Skeletal muscle satellite cell (primary cell): ENCODE data around the gene COL19A1.
"Not testable (repeated sequence)": the region's sequence is repeated elsewhere in the genome, so short reads cannot be mapped to it uniquely, and the experiment has no call there.

Source experiments
- H3K27me3 ChIP-seq: 2 replicates; pipeline ENCODE4 v1.7.0; 2013; ENCODE audit warnings: low read length; ENCODE audit not compliant: control insufficient read depth, insufficient read depth
- H3K36me3 ChIP-seq: 2 replicates; pipeline ENCODE4 v1.7.0; 2013; ENCODE audit warnings: mild to moderate bottlenecking, control low read depth, low read length; ENCODE audit not compliant: insufficient read depth
- H3K4me1 ChIP-seq: 2 replicates; pipeline ENCODE4 v1.7.0; 2013; ENCODE audit warnings: low read length; ENCODE audit not compliant: control insufficient read depth, insufficient read depth
- H3K4me2 ChIP-seq: 2 replicates; pipeline ENCODE4 v1.7.0; 2013; ENCODE audit warnings: mild to moderate bottlenecking, low read length
- H3K4me3 ChIP-seq: 2 replicates; pipeline ENCODE4 v1.7.0; 2013; ENCODE audit warnings: low read length
- H3K9ac ChIP-seq: 2 replicates; pipeline ENCODE4 v1.7.0; 2013; ENCODE audit warnings: mild to moderate bottlenecking, low read depth, low read length, moderate library complexity
- H3K9me3 ChIP-seq: replicated peaks from 2 replicates; pipeline ENCODE4 v1.7.0; 2013; ENCODE audit warnings: mild to moderate bottlenecking, control low read depth, low read length

Gene COL19A1

DNA sequence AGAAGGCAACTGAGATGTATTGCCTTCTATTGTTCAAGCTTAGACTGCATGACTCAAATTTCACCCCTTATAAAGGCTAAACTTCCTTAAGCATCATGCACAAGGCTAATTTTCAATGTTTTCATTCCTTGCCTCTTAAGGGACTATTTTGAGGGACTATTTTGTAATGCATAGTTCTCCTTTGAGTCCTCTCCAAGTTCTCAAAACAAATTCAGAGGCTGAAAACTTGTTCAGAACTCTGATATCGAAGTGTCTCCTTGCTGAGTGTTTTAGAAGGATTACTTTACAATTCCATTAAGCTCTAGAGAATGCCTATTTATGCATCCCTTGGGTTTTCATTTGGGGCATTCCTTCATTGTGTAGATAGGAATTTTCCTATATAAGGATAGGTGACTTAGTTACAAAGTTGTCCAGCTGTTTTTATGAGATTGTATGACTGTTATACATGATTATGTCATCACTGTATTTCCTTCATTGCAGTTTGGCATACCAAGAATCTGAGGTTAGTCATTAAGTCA lies 41.7 kb downstream of the COL19A1 start:
- Histone ChIP-seq H3K9me3 (no peaks in the 10 kb centered on the region), H3K27me3 (no peaks in the 10 kb centered on the region), H3K9ac (no peak overlapping the region), H3K4me1 (peaks cover 8% of the 10 kb centered on the region), H3K4me2 (peak overlapping the region; percentile 12), H3K4me3 (no peak overlapping the region), H3K36me3 (no peaks in the 10 kb centered on the region)

DNA sequence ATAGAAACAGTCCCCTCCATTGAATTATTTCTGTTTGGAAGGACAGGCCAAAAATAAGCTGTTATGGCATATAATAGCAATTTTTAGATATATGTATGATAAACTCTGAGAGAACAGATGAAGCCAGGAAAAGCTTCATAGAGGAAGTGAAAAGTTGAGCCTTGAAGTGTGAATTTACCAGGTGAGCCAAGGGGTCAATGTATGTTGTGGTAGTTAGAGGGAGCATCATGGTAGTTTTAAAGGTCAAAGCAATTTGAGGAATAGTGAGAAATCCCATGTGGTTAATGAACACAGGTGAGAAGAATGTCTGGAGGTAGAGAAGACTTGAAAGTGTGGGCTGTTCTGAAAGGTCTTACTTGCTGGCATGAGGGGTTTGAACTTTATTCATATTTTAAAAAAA lies 47.0 kb downstream of the COL19A1 start:
- no peaks in the 10 kb centered on the region for H3K9me3 ChIP-seq
- no peak overlapping the region for H3K4me2 ChIP-seq
- H3K27me3 ChIP-seq: no peaks in the 10 kb centered on the region
- no peaks in the 10 kb centered on the region for H3K36me3 ChIP-seq
- H3K4me3 ChIP-seq: no peak overlapping the region
- peaks cover 24% of the 10 kb centered on the region for H3K4me1 ChIP-seq
- H3K9ac ChIP-seq: no peak overlapping the region

DNA sequence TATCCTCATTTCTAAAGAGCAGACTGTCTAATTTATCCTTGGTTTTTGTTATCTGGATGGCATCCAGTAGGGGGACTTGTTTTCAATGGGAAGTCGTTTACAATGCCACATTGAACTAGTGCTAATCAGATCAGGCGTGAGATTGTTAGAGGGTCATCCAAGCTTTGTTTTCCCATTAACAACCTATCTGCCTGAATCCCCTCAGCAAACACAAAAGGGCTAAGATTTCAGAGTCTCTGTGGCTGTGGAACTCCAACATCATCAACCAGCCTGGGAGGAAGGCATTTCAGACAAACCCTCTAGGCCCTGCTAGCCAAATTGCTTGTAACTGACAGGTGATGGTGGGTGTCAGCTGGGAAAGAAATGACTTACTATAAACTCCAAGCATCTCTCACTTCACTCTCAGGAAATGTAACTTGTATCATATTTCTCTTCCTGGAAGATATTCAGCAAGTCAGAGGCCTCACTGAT lies 47.7 kb downstream of the COL19A1 start:
- peaks cover 29% of the 10 kb centered on the region for H3K4me1 ChIP-seq
- H3K9ac ChIP-seq: no peak overlapping the region
- H3K36me3 ChIP-seq: no peaks in the 10 kb centered on the region
- no peak overlapping the region for H3K4me2 ChIP-seq
- H3K4me3 ChIP-seq: no peak overlapping the region
- H3K27me3 ChIP-seq: no peaks in the 10 kb centered on the region
- no peaks in the 10 kb centered on the region for H3K9me3 ChIP-seq

DNA sequence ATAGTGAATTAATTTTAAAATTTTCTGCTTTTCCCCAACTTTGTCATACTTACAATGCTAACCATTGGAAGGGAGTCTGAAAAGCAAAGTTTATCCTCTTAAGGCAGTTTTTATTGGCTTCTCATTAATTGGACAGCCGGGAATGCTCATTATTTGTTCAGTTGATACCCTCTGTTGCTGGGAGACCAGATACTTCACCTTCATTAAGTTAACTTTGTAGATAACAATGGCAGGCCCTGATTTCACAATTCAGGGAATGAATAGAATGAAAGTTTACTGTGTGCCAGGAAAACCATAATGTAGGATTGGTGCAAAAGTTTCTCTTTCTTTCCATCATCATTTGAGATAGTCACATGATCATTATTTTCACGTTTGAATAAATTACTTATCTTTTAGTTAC lies 49.0 kb downstream of the COL19A1 start:
- no peak overlapping the region for H3K4me3 ChIP-seq

DNA sequence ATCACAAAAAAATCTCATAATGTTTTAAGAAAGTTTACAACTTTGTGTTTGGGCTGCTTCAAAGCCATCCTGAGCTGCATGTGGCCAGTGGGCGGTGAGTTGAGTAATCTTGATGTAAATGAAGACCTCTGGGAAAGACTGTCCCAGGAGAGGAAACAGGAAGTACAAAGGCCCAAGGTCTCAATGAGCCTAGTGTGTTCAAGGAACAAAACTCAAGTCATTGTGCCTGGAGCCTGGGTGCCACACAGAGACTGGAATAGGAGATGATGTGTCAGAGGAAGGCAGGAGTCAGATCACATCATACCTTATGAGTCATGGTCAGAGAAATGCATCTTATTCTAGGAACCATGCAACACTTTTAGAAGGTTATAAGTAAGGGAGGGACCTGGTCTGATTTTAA lies 51.5 kb downstream of the COL19A1 start:
- H3K36me3 ChIP-seq: no peaks in the 10 kb centered on the region
- no peak overlapping the region for H3K9ac ChIP-seq
- peaks cover 29% of the 10 kb centered on the region for H3K4me1 ChIP-seq
- peak overlapping the region; percentile 6 for H3K4me2 ChIP-seq
- no peaks in the 10 kb centered on the region for H3K27me3 ChIP-seq
- H3K9me3 ChIP-seq: no peaks in the 10 kb centered on the region
- H3K4me3 ChIP-seq: no peak overlapping the region

More for the DNA sequence above, 49.0 kb downstream of the COL19A1 start:
- H3K36me3 ChIP-seq: no peaks in the 10 kb centered on the region
- H3K9me3 ChIP-seq: no peaks in the 10 kb centered on the region
- H3K4me2 ChIP-seq: no peak overlapping the region
- peaks cover 29% of the 10 kb centered on the region for H3K4me1 ChIP-seq
- H3K27me3 ChIP-seq: no peaks in the 10 kb centered on the region
- H3K9ac ChIP-seq: no peak overlapping the region

DNA sequence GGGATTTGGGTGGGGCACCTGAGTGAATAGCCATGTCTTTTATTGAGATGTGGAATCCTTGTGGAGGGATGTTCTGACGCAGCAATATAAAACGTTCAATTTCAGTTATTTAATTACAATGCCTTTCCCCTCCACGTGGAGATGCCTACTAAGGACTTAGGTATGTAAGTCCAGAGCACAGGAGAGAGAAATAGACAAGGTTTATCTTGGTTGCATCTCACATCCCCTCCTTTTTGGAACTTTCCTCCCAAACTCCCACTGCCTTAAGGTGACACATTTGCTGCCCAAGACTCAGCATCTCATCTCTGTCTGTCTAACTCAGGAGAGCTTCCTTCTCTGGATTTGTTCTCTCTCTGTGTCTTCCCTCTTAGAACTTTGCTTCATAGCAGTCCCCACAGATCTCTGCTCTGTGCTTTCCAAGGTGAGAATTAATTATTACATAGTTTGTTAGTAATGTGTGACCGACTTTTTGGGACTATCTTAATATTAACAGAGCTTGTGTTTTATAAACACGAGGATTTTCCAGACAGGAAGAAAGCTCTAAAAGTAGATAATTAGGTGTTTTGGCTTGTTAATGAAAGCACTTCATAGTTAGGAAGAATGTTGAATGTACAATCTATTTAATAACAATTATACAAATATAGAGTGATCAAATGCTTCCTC lies 52.6 kb downstream of the COL19A1 start:
- Histone ChIP-seq H3K4me1 (peaks cover 25% of the 10 kb centered on the region), H3K27me3 (no peaks in the 10 kb centered on the region), H3K36me3 (no peaks in the 10 kb centered on the region), H3K4me2 (no peak overlapping the region), H3K9me3 (no peaks in the 10 kb centered on the region), H3K9ac (no peak overlapping the region), H3K4me3 (no peak overlapping the region)

DNA sequence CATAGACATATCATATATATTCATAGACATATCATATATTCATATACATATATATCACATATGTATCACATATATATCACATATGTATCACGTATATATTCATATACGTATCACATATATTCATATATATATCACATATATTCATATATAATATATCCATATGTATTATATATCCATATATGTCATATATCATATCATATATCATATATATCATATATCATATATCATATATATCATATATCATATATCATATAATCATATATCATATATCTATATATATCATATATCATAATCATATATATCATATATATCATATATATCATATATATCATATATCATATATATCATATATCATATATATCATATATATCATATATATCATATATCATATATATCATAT lies 54.7 kb downstream of the COL19A1 start:
- H3K36me3 ChIP-seq, H3K4me3 ChIP-seq, H3K4me2 ChIP-seq, H3K27me3 ChIP-seq, H3K9me3 ChIP-seq, H3K9ac ChIP-seq: not testable (repeated sequence)
- H3K4me1 ChIP-seq: peaks cover 15% of the 10 kb centered on the region

DNA sequence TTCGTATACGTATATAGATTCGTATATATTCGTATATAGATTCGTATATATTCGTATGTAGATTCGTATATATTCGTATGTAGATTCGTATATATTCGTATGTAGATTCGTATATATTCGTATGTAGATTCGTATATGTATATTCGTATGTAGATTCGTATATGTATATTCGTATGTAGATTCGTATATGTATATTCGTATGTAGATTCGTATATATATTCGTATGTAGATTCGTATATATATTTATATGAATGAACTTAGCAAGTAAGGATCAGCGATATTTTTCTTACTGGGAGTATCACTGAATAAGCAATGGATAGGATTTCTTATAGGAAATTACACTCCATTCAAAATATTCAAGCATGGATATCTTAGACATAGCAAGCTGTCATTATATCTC lies 55.3 kb downstream of the COL19A1 start:
- not testable (repeated sequence) for H3K9me3 ChIP-seq, H3K4me2 ChIP-seq, H3K36me3 ChIP-seq, H3K4me3 ChIP-seq, H3K9ac ChIP-seq, H3K27me3 ChIP-seq
- peaks cover 15% of the 10 kb centered on the region for H3K4me1 ChIP-seq

DNA sequence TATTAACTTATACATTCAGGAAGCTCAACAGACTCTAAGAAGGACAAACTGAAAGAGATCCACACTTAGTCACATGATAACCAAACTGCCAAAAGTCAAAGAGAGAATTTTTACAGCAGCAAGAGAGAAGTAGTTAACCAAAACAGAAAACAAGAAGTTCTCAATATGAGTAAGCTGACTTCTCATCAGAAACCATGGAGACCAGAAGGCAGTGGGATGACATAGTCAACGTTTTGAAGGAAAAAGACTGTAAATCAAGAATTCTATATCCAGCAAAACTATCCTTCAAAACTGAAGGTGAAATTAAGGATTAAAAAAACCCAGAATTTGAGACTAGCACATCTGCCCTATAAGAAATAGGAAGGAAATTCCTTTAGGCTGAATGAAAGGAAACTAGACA lies 60.4 kb downstream of the COL19A1 start:
- H3K4me1 ChIP-seq: no peaks in the 10 kb centered on the region
- no peak overlapping the region for H3K9ac ChIP-seq
- H3K4me2 ChIP-seq: no peak overlapping the region
- H3K27me3 ChIP-seq: no peaks in the 10 kb centered on the region
- no peak overlapping the region for H3K4me3 ChIP-seq
- H3K36me3 ChIP-seq: no peaks in the 10 kb centered on the region
- H3K9me3 ChIP-seq: peaks cover 6% of the 10 kb centered on the region

DNA sequence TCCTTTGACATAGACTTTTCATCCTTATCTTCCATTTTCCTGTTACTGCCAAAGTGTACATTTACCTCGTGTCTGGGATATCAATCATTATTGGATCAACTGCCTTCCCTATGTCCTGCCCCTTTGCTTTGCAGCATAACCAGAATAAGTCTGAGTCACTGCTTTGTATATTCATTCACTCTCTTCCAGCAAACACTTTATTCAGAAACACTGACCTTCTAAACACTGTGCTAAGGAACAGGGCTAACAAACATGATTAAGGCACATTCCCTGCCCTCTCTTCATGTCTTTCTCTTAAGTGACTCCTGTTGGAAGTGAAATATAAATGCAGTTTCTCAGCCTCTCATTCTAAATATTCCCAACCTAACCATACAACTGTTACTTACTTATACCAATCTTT lies 66.9 kb downstream of the COL19A1 start:
- no peaks in the 10 kb centered on the region for H3K36me3 ChIP-seq
- no peak overlapping the region for H3K9ac ChIP-seq
- no peaks in the 10 kb centered on the region for H3K27me3 ChIP-seq
- no peaks in the 10 kb centered on the region for H3K9me3 ChIP-seq
- H3K4me2 ChIP-seq: no peak overlapping the region
- H3K4me3 ChIP-seq: no peak overlapping the region
- peaks cover 7% of the 10 kb centered on the region for H3K4me1 ChIP-seq

DNA sequence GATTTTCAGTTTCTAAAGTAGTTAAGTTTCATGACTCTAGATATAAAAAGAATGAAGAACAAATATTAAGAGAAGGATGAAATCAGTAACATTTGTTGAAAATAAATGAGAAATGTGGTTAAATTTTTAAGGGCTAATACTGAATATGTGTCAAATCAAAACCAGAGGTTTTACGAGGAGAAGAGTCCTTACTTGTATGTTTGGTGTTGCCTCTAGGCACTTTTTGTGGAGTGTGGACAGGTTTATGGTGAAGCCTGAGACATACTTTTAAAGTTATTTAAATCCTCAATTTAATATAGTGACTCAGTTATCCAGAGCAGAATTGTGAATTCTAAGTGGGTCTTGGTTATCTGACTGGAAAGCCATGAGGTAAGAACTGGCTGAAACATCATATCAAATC lies 68.7 kb downstream of the COL19A1 start:
- H3K4me2 ChIP-seq: no peak overlapping the region
- no peaks in the 10 kb centered on the region for H3K9me3 ChIP-seq
- peaks cover 7% of the 10 kb centered on the region for H3K4me1 ChIP-seq
- no peaks in the 10 kb centered on the region for H3K27me3 ChIP-seq
- H3K4me3 ChIP-seq: no peak overlapping the region
- no peak overlapping the region for H3K9ac ChIP-seq
- no peaks in the 10 kb centered on the region for H3K36me3 ChIP-seq

DNA sequence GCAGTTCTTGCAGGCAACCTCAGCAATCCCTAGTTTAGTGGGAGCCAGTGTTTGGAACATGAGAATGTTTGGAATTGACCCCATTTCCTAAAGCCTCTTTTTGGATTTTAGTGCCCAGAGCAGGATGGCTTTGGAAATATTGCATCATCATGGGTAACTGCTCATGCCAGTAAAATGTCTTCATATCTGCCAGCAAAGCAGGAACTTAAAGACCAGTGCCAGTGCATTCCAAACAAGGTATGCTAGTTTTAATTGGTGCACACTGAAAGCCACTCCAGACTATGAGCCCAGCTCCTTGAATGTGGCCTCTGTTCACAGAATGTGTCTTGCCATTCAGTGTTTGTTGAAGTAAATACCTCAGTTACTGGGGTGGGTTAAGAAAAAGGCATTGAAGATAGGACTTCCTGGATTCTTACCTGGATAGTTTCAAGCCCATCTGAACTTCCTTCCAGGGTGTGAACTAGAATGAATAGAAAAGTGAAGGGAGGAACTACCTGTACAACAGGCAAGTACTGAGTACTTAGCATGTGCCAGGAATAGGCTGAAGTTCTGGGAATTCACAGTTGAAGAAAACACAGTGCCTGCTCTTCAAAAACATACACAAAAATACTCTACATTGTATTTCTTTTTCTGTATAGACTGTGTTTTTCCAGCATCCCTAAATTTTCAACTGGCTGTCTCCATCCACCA lies 70.5 kb downstream of the COL19A1 start:
- no peak overlapping the region for H3K4me3 ChIP-seq
- no peaks in the 10 kb centered on the region for H3K36me3 ChIP-seq
- H3K9ac ChIP-seq: no peak overlapping the region
- H3K27me3 ChIP-seq: no peaks in the 10 kb centered on the region
- H3K4me2 ChIP-seq: no peak overlapping the region
- no peaks in the 10 kb centered on the region for H3K9me3 ChIP-seq
- H3K4me1 ChIP-seq: peaks cover 7% of the 10 kb centered on the region
